Sigmoid colon (tissue), 7 donors: Measurements from ENCODE around the gene PACRG. TPM values are rescaled to one million over a fixed set of nuclear protein-coding genes. Genes with fewer than 3 reads are reported as not detected.

Source experiments
- DNase-seq: peaks from one replicate; pipeline ENCODE4 v3.0.0-alpha.2; 2019
- H3K27ac ChIP-seq, 4 donors: fragments of 200-600 bp; sonication (generic); one replicate each; pipeline ENCODE4 v1.5.1; 2016 to 2019; ENCODE audit warnings: mild to moderate bottlenecking in 1 of 4
- H3K27me3 ChIP-seq, 3 donors: fragments of 200-600 bp; sonication (generic); one replicate each; pipeline ENCODE4 v1.5.1; 2019; ENCODE audit warnings: mild to moderate bottlenecking in 1 of 3
- H3K36me3 ChIP-seq, 4 donors: fragments of 200-600 bp; sonication (generic); one replicate each; pipeline ENCODE4 v1.5.1; 2016 to 2019
- H3K4me1 ChIP-seq, 4 donors: fragments of 200-600 bp; sonication (generic); one replicate each; pipeline ENCODE4 v1.5.1; 2017 to 2019
- H3K4me3 ChIP-seq, 4 donors: fragments of 200-600 bp; sonication (generic); one replicate each; pipeline ENCODE4 v1.5.1; 2017 to 2019; ENCODE audit warnings: mild to moderate bottlenecking in 2 of 4, moderate library complexity in 1 of 4
- H3K9me3 ChIP-seq, 4 donors: fragments of 200-600 bp in 3 of 4; sonication (generic) in 3 of 4; one replicate each; pipeline versions ENCODE4 v1.5.1 to v1.6.1; 2013 to 2019
- CTCF ChIP-seq, 4 experiments: fragments of 450-650 bp in 3 of 4; fragments of 200-600 bp in 1 of 4; IDR thresholded peaks; one replicate each; pipeline ENCODE4 v1.5.1; 2016 to 2019; ENCODE audit warnings: antibody characterized with exemption in 4 of 4, mild to moderate bottlenecking in 3 of 4, moderate library complexity in 2 of 4
- EP300 ChIP-seq, 4 donors: sonication (generic); formaldehyde crosslinking; IDR thresholded peaks; one replicate each; pipeline ENCODE4 v1.6.1; 2017; ENCODE audit warnings: antibody characterized with exemption in 4 of 4
- POLR2A ChIP-seq, 2 donors: fragments of 450-650 bp; IDR thresholded peaks; one replicate each; pipeline ENCODE4 v1.6.1; 2016; ENCODE audit warnings: antibody characterized with exemption in 2 of 2, mild to moderate bottlenecking in 2 of 2, moderate library complexity in 2 of 2
- POLR2AphosphoS5 ChIP-seq, 4 donors: sonication (generic); formaldehyde crosslinking; IDR thresholded peaks; one replicate each; pipeline ENCODE4 v1.6.1; 2017; ENCODE audit warnings: antibody characterized with exemption in 4 of 4
- WGBS, 2 donors: extraction: QIAGEN DNeasy Blood & Tissue Kit; methylation state at CpG; one replicate each; pipeline ENCODE4 v1.1.7; 2013; 5-methylcytosine and 5-hydroxymethylcytosine counted together
- intact Hi-C: fragments of 100-400 bp; cut with DNase I; formaldehyde crosslinking; loops from one replicate; pipeline ENCODE4 v1.15.1; 2023
- polyA plus RNA-seq, 3 donors: library from polyadenylated mRNA; stranded (reverse); fragments of 200-250 nt; gene quantifications; one replicate each; pipeline ENCODE4 v1.2.3, GENCODE V29; 2013
- total RNA-seq, 4 donors: library from RNA; depleted of rRNA; stranded (reverse); fragments of >200 nt; gene quantifications; one replicate each; pipeline ENCODE4 v1.1.0, GENCODE V29; 2016
- donor health status: healthy with polysubstance abuse.
- donor health status: Bipolar disorder and iron deficiency.
- donor health status: healthy.

Gene PACRG
- total and polyA plus RNA-seq, 7 donors: 0.12 to 6.9 (median 0.95) TPM; not detected in 2

DNA sequence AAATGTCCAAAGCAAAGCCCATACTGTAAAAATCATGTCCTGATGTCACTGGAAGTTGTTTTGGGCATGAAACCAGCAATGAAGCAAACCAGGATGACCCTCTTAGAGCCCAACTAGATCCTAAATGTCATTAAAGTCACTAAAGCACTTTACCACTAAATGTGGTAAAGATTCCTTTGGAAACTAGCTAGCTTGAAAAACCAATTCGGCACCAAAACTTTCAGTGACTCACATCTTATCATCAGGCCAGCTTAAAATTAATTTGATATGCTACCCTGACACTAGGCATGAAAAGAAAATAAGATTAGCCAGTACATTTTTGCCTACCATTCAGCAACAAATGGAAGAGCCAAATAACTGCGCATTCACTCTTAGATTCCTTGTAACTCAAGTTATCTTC, 145.8 kb downstream of the PACRG start:
- H3K27ac ChIP-seq: no peak overlapping the region
- no peak for DNase-seq
- H3K36me3 ChIP-seq: no peaks in the 10 kb centered on the region
- 88 to 89% methylated on average over 2 of the region's 2 CpGs for WGBS, 2 donors
- H3K4me1 ChIP-seq: no peaks in the 10 kb centered on the region
- no peaks in the 10 kb centered on the region for H3K27me3 ChIP-seq
- intact Hi-C loops: no loop called here
- TF ChIP-seq POLR2A (IDR thresholded peaks at IDR 0.05) (no peak), POLR2AphosphoS5 (IDR thresholded peaks at IDR 0.05) (no peak), CTCF (IDR thresholded peaks at IDR 0.05) (no peak), EP300 (IDR thresholded peaks at IDR 0.05) (no peak)
- H3K4me3 ChIP-seq: no peak overlapping the region
- peaks cover 0 to 3% (median 0%) of the 10 kb centered on the region in 4 donors for H3K9me3 ChIP-seq

DNA sequence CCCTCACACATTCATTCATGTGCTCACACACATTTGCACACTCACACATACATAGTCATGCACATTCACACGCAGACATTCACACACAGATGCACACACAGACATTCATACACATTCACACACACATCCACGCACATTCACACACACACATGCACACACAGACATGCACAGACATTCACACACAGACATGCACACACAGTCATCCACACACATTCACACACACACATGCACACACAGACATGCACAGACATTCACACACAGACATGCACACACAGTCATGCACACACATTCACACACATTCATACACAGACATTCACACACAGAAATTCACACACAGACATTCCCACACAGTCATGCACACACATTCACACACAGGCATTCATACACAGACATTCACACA, 147.3 kb downstream of the PACRG start:
- WGBS, 2 donors: 91 to 95% methylated on average over 2 of the region's 2 CpGs
- Histone ChIP-seq H3K27ac (no peak overlapping the region), H3K4me3 (no peak overlapping the region), H3K27me3 (no peaks in the 10 kb centered on the region), H3K9me3 (peaks cover 0 to 3% (median 0%) of the 10 kb centered on the region in 4 donors), H3K36me3 (no peaks in the 10 kb centered on the region), H3K4me1 (no peaks in the 10 kb centered on the region)
- intact Hi-C loops: no loop called here
- no peak for DNase-seq
- TF ChIP-seq POLR2A (IDR thresholded peaks at IDR 0.05): no peak
- no peak for TF ChIP-seq EP300 (IDR thresholded peaks at IDR 0.05)
- TF ChIP-seq CTCF (IDR thresholded peaks at IDR 0.05): no peak
- TF ChIP-seq POLR2AphosphoS5 (IDR thresholded peaks at IDR 0.05): no peak

DNA sequence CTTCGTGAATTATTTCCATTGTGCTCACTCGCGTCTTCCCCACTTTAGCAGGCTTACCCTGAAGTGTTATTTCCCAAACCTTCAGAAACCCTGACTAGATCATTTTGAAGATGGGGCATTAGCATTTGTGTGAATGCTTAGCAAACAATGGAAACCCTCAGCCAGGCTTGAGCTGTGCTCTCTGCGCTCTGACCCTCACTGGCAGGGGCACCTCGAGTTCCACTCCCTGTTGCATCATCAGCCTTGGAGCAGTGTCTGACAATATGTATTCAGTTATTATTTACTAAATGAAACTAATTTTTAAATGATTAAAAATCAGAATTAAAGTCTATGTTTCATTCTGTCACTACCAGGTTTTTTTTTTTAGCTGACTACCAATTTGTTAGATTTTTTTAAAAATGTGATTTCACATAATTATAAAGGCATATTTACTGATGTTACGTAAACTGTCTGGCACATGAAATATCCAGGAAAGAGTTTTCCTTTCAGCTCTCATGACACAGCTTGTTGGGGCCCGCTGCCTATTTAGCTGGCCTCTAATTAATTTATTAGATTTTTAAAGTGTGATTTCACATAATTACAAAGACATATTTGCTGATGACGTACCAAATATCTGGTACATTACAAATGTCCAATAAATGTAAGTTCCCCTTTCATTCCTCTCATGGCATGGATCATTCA, 155.2 kb downstream of the PACRG start:
- DNase-seq: no peak
- intact Hi-C loops: no loop called here
- 87 to 90% methylated on average over 8 of the region's 8 CpGs for WGBS, 2 donors
- peaks cover 0 to 3% (median 0%) of the 10 kb centered on the region in 4 donors for H3K9me3 ChIP-seq
- no peaks in the 10 kb centered on the region for H3K36me3 ChIP-seq
- no peak overlapping the region for H3K27ac ChIP-seq
- no peaks in the 10 kb centered on the region for H3K4me1 ChIP-seq
- TF ChIP-seq EP300 (IDR thresholded peaks at IDR 0.05) (no peak), POLR2AphosphoS5 (IDR thresholded peaks at IDR 0.05) (no peak), POLR2A (IDR thresholded peaks at IDR 0.05) (no peak), CTCF (IDR thresholded peaks at IDR 0.05) (no peak)
- H3K27me3 ChIP-seq: no peaks in the 10 kb centered on the region
- H3K4me3 ChIP-seq: no peak overlapping the region

DNA sequence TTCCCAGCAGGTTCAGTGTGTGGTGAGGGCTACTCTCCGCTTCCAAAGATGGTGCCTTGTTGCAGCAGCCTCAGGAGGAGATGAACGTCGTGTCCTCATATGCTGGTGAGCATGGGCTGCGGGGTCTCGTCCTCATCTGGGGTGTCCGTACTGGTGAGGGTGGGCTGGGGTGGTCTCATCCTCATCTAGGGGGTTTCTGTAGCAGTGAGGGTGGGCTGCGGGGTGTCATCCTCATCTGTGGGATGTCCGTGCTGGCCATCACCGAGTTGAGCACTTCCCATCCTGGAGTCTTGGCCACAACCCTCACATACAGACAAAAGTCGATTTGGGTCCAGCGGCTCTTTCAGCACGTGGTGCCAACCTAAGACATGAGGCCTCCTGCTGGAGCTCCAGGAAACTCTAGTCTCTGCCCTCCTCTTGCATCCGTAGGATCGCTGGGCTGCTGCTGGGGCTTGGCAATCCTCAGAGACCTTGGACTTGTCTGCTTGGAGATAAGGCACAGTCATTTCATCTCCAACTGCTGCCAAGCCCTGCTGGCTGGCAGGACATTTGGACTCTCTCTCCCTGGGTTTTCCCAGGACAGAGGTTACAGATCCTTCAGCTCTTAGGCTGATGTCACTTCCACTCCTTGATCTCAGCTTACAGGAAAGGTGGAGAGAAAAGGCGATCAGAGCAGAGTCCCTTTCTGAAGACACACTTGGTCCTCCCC, 160.4 kb downstream of the PACRG start:
- 63 to 79% methylated on average over 15 of the region's 15 CpGs for WGBS, 2 donors
- no peaks in the 10 kb centered on the region for H3K9me3 ChIP-seq
- intact Hi-C loops: no loop called here
- no peak for DNase-seq
- H3K4me3 ChIP-seq: no peak overlapping the region
- no peaks in the 10 kb centered on the region for H3K27me3 ChIP-seq
- no peak overlapping the region for H3K27ac ChIP-seq
- no peaks in the 10 kb centered on the region for H3K4me1 ChIP-seq
- H3K36me3 ChIP-seq: no peaks in the 10 kb centered on the region
- TF ChIP-seq POLR2AphosphoS5 (IDR thresholded peaks at IDR 0.05) (no peak), CTCF (IDR thresholded peaks at IDR 0.05) (no peak)
